ENCODE data around the gene PLXNA2.

Gene PLXNA2

GRCh38 chr1:208270651-208271141, 26.5 kb upstream of the PLXNA2 start:
- H3K27ac ChIP-seq (ENCODE audit: low read length): no peak overlapping the region
- peaks cover 93% of the 10 kb centered on the region for H3K27me3 ChIP-seq (ENCODE audit: low read depth, low read length)
- no peak for TF ChIP-seq CTCF (IDR thresholded peaks at IDR 0.05; ENCODE audit: low read depth, low read length)
- TF ChIP-seq EZH2phosphoT487 (IDR thresholded peaks at IDR 0.05; ENCODE audit: low read depth): no peak
- H3K4me3 ChIP-seq (ENCODE audit: low read length): no peak overlapping the region
- H2AFZ ChIP-seq (ENCODE audit: low read depth, low read length): no peak overlapping the region
- H3K36me3 ChIP-seq (replicated peaks; ENCODE audit: low read depth, low read length): no peaks in the 10 kb centered on the region
- no peaks in the 10 kb centered on the region for H4K20me1 ChIP-seq (ENCODE audit: insufficient read depth, low read length)
- H3K4me1 ChIP-seq (ENCODE audit: low read length): no peaks in the 10 kb centered on the region
- no peaks in the 10 kb centered on the region for H3K79me2 ChIP-seq (ENCODE audit: low read length)
- H3K9ac ChIP-seq (ENCODE audit: low read length): no peak overlapping the region
- no peaks in the 10 kb centered on the region for H3K9me3 ChIP-seq (ENCODE audit: insufficient read depth, low read length)
- no peak overlapping the region for H3K4me2 ChIP-seq (ENCODE audit: low read length)

- Histone ChIP-seq H3K4me2 (ENCODE audit: low read length) (no peak overlapping the region), H3K27me3 (ENCODE audit: low read depth, low read length) (peaks cover 92% of the 10 kb centered on the region), H3K4me3 (ENCODE audit: low read length) (no peak overlapping the region), H2AFZ (ENCODE audit: low read depth, low read length) (no peak overlapping the region), H3K9ac (ENCODE audit: low read length) (no peak overlapping the region), H4K20me1 (ENCODE audit: insufficient read depth, low read length) (no peaks in the 10 kb centered on the region), H3K79me2 (ENCODE audit: low read length) (no peaks in the 10 kb centered on the region), H3K9me3 (ENCODE audit: insufficient read depth, low read length) (no peaks in the 10 kb centered on the region), H3K4me1 (ENCODE audit: low read length) (no peaks in the 10 kb centered on the region), H3K27ac (ENCODE audit: low read length) (no peak overlapping the region), H3K36me3 (replicated peaks; ENCODE audit: low read depth, low read length) (no peaks in the 10 kb centered on the region)
- TF ChIP-seq CTCF (IDR thresholded peaks at IDR 0.05; ENCODE audit: low read depth, low read length): no peak
- TF ChIP-seq EZH2phosphoT487 (IDR thresholded peaks at IDR 0.05; ENCODE audit: low read depth): no peak
These were observed 25.1 kb upstream of the PLXNA2 start for GRCh38 chr1:208269338-208269666.

- H4K20me1 ChIP-seq (ENCODE audit: insufficient read depth, low read length): no peaks in the 10 kb centered on the region
- H3K4me2 ChIP-seq (ENCODE audit: low read length): no peak overlapping the region
- no peak overlapping the region for H2AFZ ChIP-seq (ENCODE audit: low read depth, low read length)
- no peaks in the 10 kb centered on the region for H3K9me3 ChIP-seq (ENCODE audit: insufficient read depth, low read length)
- H3K27ac ChIP-seq (ENCODE audit: low read length): no peak overlapping the region
- H3K27me3 ChIP-seq (ENCODE audit: low read depth, low read length): peaks cover 92% of the 10 kb centered on the region
- H3K79me2 ChIP-seq (ENCODE audit: low read length): no peaks in the 10 kb centered on the region
- H3K9ac ChIP-seq (ENCODE audit: low read length): no peak overlapping the region
- H3K36me3 ChIP-seq (replicated peaks; ENCODE audit: low read depth, low read length): no peaks in the 10 kb centered on the region
- no peak for TF ChIP-seq EZH2phosphoT487 (IDR thresholded peaks at IDR 0.05; ENCODE audit: low read depth)
- TF ChIP-seq CTCF (IDR thresholded peaks at IDR 0.05; ENCODE audit: low read depth, low read length): no peak
- H3K4me3 ChIP-seq (ENCODE audit: low read length): no peak overlapping the region
- H3K4me1 ChIP-seq (ENCODE audit: low read length): no peaks in the 10 kb centered on the region
These were observed 24.6 kb upstream of the PLXNA2 start for GRCh38 chr1:208268541-208269337.

- TF ChIP-seq CTCF (IDR thresholded peaks at IDR 0.05; ENCODE audit: low read depth, low read length) (no peak), EZH2phosphoT487 (IDR thresholded peaks at IDR 0.05; ENCODE audit: low read depth) (no peak)
- H3K79me2 ChIP-seq (ENCODE audit: low read length): no peaks in the 10 kb centered on the region
- no peak overlapping the region for H3K4me3 ChIP-seq (ENCODE audit: low read length)
- H3K9me3 ChIP-seq (ENCODE audit: insufficient read depth, low read length): no peaks in the 10 kb centered on the region
- no peak overlapping the region for H2AFZ ChIP-seq (ENCODE audit: low read depth, low read length)
- peaks cover 86% of the 10 kb centered on the region for H3K27me3 ChIP-seq (ENCODE audit: low read depth, low read length)
- H3K9ac ChIP-seq (ENCODE audit: low read length): no peak overlapping the region
- H3K4me2 ChIP-seq (ENCODE audit: low read length): no peak overlapping the region
- no peak overlapping the region for H3K27ac ChIP-seq (ENCODE audit: low read length)
- no peaks in the 10 kb centered on the region for H3K36me3 ChIP-seq (replicated peaks; ENCODE audit: low read depth, low read length)
- H3K4me1 ChIP-seq (ENCODE audit: low read length): no peaks in the 10 kb centered on the region
- no peaks in the 10 kb centered on the region for H4K20me1 ChIP-seq (ENCODE audit: insufficient read depth, low read length)
These were observed 21.3 kb upstream of the PLXNA2 start for GRCh38 chr1:208265525-208265924.
